Lung microvascular endothelial cell (primary cell): ENCODE data around the gene MYO15A. TPM values are rescaled to one million over a fixed set of nuclear protein-coding genes. Genes with fewer than 3 reads are reported as not detected.
A peak's percentile ranks its signal among the peaks of the same experiment; 100 is the strongest.

Source experiments
- DNase-seq, 2 donors: peaks; one replicate each; pipeline versions ENCODE4 v3.0.0 to v3.0.0-alpha.2; 2010; ENCODE audit warnings: low read depth in 2 of 2
- total RNA-seq: library from RNA; depleted of rRNA; stranded (reverse); fragments of >200 nt; gene quantifications from 2 replicates; pipeline ENCODE4 v1.2.1, GENCODE V29; 2014

Gene MYO15A
- total RNA-seq = under 0.01 and 0.22 TPM in 2 replicates

- DNase-seq = no peak
Measured at GRCh38 chr17:18108401-18109312, at the start of gene MYO15A. TSS of gene MYO15A (plus strand) at chr17:18108756. CDS start at chr17:18118801, 10,045 bp downstream.

GRCh38 chr17:18059283-18059682 lies 49.3 kb upstream of the MYO15A start:
- peak in 1 of 2 donors; percentile 55 for DNase-seq

GRCh38 chr17:18064053-18064452 lies 44.5 kb upstream of the MYO15A start:
- DNase-seq = no peak

GRCh38 chr17:18065546-18065945 lies 43.0 kb upstream of the MYO15A start:
- DNase-seq = no peak

- no peak for DNase-seq
Measured at GRCh38 chr17:18066866-18067265, 41.7 kb upstream of the MYO15A start.

GRCh38 chr17:18069101-18069500 lies 39.5 kb upstream of the MYO15A start:
- DNase-seq = no peak

GRCh38 chr17:18070861-18071340 lies 37.7 kb upstream of the MYO15A start:
- peak; percentile 21 to 40 for DNase-seq

- DNase-seq = no peak
Measured at GRCh38 chr17:18071751-18072150, 36.8 kb upstream of the MYO15A start.

- DNase-seq = no peak
Measured at GRCh38 chr17:18074566-18075272, 33.8 kb upstream of the MYO15A start.

- DNase-seq = no peak
Measured at GRCh38 chr17:18076936-18077335, 31.6 kb upstream of the MYO15A start.

GRCh38 chr17:18079543-18079942 lies 29.0 kb upstream of the MYO15A start:
- DNase-seq = no peak

- no peak for DNase-seq
Measured at GRCh38 chr17:18084256-18084655, 24.3 kb upstream of the MYO15A start.

GRCh38 chr17:18087610-18088491 lies 20.7 kb upstream of the MYO15A start, which contains the start of gene DRG2:
TSS of gene DRG2 (plus strand) at chr17:18087948. CDS start at chr17:18088024, 76 bp downstream.
- peak; percentile 92 to 96 for DNase-seq

- DNase-seq = no peak
Measured at GRCh38 chr17:18089613-18090012, 18.9 kb upstream of the MYO15A start.

GRCh38 chr17:18093616-18094408 lies 14.7 kb upstream of the MYO15A start:
- DNase-seq = peak; percentile 69 to 86

GRCh38 chr17:18094409-18094807 lies 14.1 kb upstream of the MYO15A start:
- DNase-seq = no peak

GRCh38 chr17:18099516-18099915 lies 9.0 kb upstream of the MYO15A start:
- DNase-seq = no peak

GRCh38 chr17:18100616-18101015 lies 7.9 kb upstream of the MYO15A start:
- DNase-seq = no peak

- no peak for DNase-seq
Measured at GRCh38 chr17:18101828-18102227, 6.7 kb upstream of the MYO15A start.

- DNase-seq = no peak
Measured at GRCh38 chr17:18102640-18103039, 5.9 kb upstream of the MYO15A start.
